Activated B cell treated with CpG ODN at 0.5 μM for 24 hours (primary cell): ENCODE measurements around the gene RAMP3. TPM values are rescaled to one million over a fixed set of nuclear protein-coding genes. Genes with fewer than 3 reads are reported as not detected.

Experiments used
- ATAC-seq: fragments of 200-7000 bp; cut with Tn5 transposase; one replicate; pipeline ENCODE4 v1.10.0; 2021; ENCODE audit warnings: low read depth, mild to moderate bottlenecking, moderate library complexity
- CTCF ChIA-PET: fragments of 350-600 bp; sonication (Branson Sonifier 250); formaldehyde crosslinking; loops from one replicate; lab custom pipeline; 2021; ENCODE audit warnings: antibody characterized with exemption; lab: Charles Lee
- POLR2A ChIA-PET: fragments of 350-600 bp; sonication (Branson Sonifier 250); formaldehyde crosslinking; loops from one replicate; lab custom pipeline; 2021; ENCODE audit warnings: antibody characterized with exemption; lab: Charles Lee
- DNase-seq: peaks from one replicate; pipeline ENCODE4 v3.0.0; 2022
- H3K27ac Mint-ChIP-seq: one replicate; pipeline ENCODE4 v1.8.0; 2020; ENCODE audit warnings: mixed read lengths
- H3K27me3 Mint-ChIP-seq: one replicate; pipeline ENCODE4 v1.8.0; 2021; ENCODE audit warnings: mixed read lengths
- H3K36me3 Mint-ChIP-seq: one replicate; pipeline ENCODE4 v1.8.0; 2021; ENCODE audit warnings: low read depth, mixed read lengths
- H3K4me1 Mint-ChIP-seq: one replicate; pipeline ENCODE4 v1.8.0; 2021; ENCODE audit warnings: mixed read lengths
- H3K4me3 Mint-ChIP-seq: one replicate; pipeline ENCODE4 v1.8.0; 2020; ENCODE audit warnings: mild to moderate bottlenecking, mixed read lengths
- H3K9me3 Mint-ChIP-seq: one replicate; pipeline ENCODE4 v1.8.0; 2020; ENCODE audit warnings: mixed read lengths
- CTCF ChIP-seq: fragments of 200-600 bp; IDR thresholded peaks from one replicate; pipeline ENCODE4 v1.8.0; 2022; ENCODE audit warnings: antibody characterized with exemption, mild to moderate bottlenecking
- intact Hi-C: fragments of 100-400 bp; cut with micrococcal nuclease; formaldehyde crosslinking; loops from one replicate; pipeline ENCODE4 v1.15.1; 2024
- total RNA-seq: library from RNA; stranded (reverse); gene quantifications from 2 replicates; pipeline ENCODE4 v1.2.3, GENCODE V29; 2022

RAMP3 gene
- total RNA-seq, 1 donor from 2014 or later, result not detected

- Mint-ChIP-seq H3K4me1 (peaks cover 10% of the 10 kb centered on the region), H3K36me3 (no peaks in the 10 kb centered on the region)
Observed at GRCh38 chr7:45126201-45126600, 31.4 kb upstream of the RAMP3 start.

GRCh38 chr7:45126920-45127319 is 30.7 kb upstream of the RAMP3 start:
- no peaks in the 10 kb centered on the region for H3K27me3 Mint-ChIP-seq
- TF ChIP-seq CTCF, result no peak
- no peak overlapping the region for H3K4me3 Mint-ChIP-seq
- intact Hi-C loops, result no loop called here
- POLR2A ChIA-PET, result no interaction called here
- no peaks in the 10 kb centered on the region for H3K36me3 Mint-ChIP-seq
- H3K9me3 Mint-ChIP-seq, result no peaks in the 10 kb centered on the region
- no peak overlapping the region for H3K27ac Mint-ChIP-seq
- DNase-seq (no peak), ATAC-seq (no peak)
- peaks cover 10% of the 10 kb centered on the region for H3K4me1 Mint-ChIP-seq
- CTCF ChIA-PET, result no interaction called here

More at GRCh38 chr7:45126201-45126600, 31.4 kb upstream of the RAMP3 start:
- ChIA-PET POLR2A (no interaction called here), CTCF (no interaction called here)
- Mint-ChIP-seq H3K4me3 (no peak overlapping the region), H3K9me3 (no peaks in the 10 kb centered on the region), H3K27ac (no peak overlapping the region), H3K27me3 (no peaks in the 10 kb centered on the region)
- intact Hi-C loops, result no loop called here
- TF ChIP-seq CTCF, result no peak
- ATAC-seq (no peak), DNase-seq (no peak)

GRCh38 chr7:45129181-45129800 is 28.3 kb upstream of the RAMP3 start:
- ChIA-PET POLR2A (no interaction called here), CTCF (no interaction called here)
- ATAC-seq (no peak), DNase-seq (no peak)
- TF ChIP-seq CTCF, result no peak
- Mint-ChIP-seq H3K4me3 (no peak overlapping the region), H3K36me3 (no peaks in the 10 kb centered on the region), H3K9me3 (no peaks in the 10 kb centered on the region), H3K27ac (no peak overlapping the region), H3K4me1 (no peaks in the 10 kb centered on the region), H3K27me3 (no peaks in the 10 kb centered on the region)
- intact Hi-C loops, result no loop called here

GRCh38 chr7:45129906-45130305 is 27.7 kb upstream of the RAMP3 start:
- Mint-ChIP-seq H3K4me1 (no peaks in the 10 kb centered on the region), H3K27me3 (no peaks in the 10 kb centered on the region), H3K9me3 (no peaks in the 10 kb centered on the region), H3K27ac (no peak overlapping the region), H3K4me3 (no peak overlapping the region), H3K36me3 (no peaks in the 10 kb centered on the region)
- DNase-seq (no peak), ATAC-seq (no peak)
- intact Hi-C loops, result no loop called here
- ChIA-PET CTCF (no interaction called here), POLR2A (no interaction called here)
- TF ChIP-seq CTCF, result no peak

- Mint-ChIP-seq H3K36me3 (no peaks in the 10 kb centered on the region), H3K27ac (no peak overlapping the region), H3K4me1 (peaks cover under 1% of the 10 kb centered on the region), H3K9me3 (no peaks in the 10 kb centered on the region), H3K27me3 (no peaks in the 10 kb centered on the region), H3K4me3 (no peak overlapping the region)
- intact Hi-C loops, result no loop called here
- DNase-seq, result no peak
- no peak for TF ChIP-seq CTCF
- no peak for ATAC-seq
- CTCF ChIA-PET, result no interaction called here
- POLR2A ChIA-PET, result interaction anchor here (0.6 kb wide), 1 partner anchor 25 kb away, joined by 3 read pairs; no protein-coding TSS in a partner anchor
Observed at GRCh38 chr7:45130910-45131309, 26.7 kb upstream of the RAMP3 start.
